GM12873 (cell line): ENCODE results near the gene ZNF672.

Source experiments
- TF ChIP-seq, protein P1 (sequence below): IDR thresholded peaks from 2 replicates; pipeline ENCODE4 v1.5.1; 2012; ENCODE audit warnings: low read depth, mild to moderate bottlenecking, moderate library complexity, low read length, control low read depth; ENCODE audit not compliant: insufficient read depth; ENCODE audit errors: missing control alignments

Gene ZNF672

DNA sequence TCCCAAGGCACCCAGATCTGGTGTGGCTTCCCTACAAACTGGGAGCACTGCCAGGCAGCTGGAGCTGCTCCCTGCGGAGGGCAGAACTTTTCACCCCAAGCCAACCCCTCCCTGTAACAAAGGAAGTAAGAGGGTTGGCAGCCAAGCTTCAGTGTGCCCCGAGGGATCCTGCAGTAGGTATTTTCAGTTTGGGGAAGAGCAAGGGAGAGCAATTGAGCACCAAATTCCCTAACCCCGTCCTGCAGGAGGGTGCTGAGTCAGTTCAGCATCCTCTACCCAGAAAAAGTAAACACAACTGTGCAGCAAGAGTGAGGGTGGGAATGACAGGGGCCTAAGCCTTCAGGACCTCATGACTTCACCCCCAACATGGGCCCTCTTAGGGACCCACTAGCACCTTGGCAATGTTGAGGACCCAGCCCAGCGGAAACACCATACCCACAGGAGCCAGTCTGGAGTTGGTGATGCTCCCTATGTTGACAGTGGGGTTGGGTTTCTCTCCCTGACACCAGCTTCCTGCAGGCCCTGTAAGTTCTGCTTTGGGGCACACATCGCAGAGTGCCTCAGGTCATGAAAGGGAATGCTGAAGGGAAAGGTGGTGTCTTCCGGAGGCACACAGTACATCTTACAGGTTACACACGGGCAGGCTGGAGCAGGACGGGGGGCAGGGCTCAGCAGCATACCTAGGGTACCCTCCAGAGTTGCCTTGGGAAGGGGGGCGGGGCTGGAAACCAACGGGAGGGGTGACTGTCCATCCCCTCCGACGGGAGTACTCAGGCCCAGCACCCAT is 27.1 kb upstream of the ZNF672 start:
- TF ChIP-seq, protein P1, sequence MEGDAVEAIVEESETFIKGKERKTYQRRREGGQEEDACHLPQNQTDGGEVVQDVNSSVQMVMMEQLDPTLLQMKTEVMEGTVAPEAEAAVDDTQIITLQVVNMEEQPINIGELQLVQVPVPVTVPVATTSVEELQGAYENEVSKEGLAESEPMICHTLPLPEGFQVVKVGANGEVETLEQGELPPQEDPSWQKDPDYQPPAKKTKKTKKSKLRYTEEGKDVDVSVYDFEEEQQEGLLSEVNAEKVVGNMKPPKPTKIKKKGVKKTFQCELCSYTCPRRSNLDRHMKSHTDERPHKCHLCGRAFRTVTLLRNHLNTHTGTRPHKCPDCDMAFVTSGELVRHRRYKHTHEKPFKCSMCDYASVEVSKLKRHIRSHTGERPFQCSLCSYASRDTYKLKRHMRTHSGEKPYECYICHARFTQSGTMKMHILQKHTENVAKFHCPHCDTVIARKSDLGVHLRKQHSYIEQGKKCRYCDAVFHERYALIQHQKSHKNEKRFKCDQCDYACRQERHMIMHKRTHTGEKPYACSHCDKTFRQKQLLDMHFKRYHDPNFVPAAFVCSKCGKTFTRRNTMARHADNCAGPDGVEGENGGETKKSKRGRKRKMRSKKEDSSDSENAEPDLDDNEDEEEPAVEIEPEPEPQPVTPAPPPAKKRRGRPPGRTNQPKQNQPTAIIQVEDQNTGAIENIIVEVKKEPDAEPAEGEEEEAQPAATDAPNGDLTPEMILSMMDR = no peak

- TF ChIP-seq, protein P1 = peak; percentile 25
Observed at GRCh38 chr1:248811514-248812490, 26.2 kb upstream of the ZNF672 start.

- TF ChIP-seq, protein P1 = no peak
Observed at GRCh38 chr1:248812736-248813425, 25.1 kb upstream of the ZNF672 start.

DNA sequence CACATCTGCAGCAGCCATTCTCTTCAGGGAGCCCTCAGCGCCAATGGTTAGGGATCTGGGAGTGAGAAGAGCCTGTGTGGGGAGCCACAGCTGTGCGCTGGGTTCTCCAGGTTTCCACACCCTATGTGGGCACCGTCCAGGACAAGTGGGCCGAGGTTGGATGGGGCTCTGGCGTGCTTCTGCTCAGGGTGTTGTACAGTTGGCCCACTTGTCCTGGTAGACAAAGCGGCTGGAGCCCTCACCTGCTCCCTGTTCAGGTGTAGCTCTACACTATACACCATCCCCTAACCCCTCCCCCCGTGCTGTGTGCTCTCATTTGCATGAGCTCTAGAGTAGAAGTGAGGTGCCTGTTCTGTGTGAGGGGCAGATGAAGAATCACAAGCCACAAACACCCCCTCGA is 24.5 kb upstream of the ZNF672 start:
- TF ChIP-seq, protein P1 = no peak

GRCh38 chr1:248814351-248814750 is 23.7 kb upstream of the ZNF672 start:
- TF ChIP-seq, protein P1 = no peak

DNA sequence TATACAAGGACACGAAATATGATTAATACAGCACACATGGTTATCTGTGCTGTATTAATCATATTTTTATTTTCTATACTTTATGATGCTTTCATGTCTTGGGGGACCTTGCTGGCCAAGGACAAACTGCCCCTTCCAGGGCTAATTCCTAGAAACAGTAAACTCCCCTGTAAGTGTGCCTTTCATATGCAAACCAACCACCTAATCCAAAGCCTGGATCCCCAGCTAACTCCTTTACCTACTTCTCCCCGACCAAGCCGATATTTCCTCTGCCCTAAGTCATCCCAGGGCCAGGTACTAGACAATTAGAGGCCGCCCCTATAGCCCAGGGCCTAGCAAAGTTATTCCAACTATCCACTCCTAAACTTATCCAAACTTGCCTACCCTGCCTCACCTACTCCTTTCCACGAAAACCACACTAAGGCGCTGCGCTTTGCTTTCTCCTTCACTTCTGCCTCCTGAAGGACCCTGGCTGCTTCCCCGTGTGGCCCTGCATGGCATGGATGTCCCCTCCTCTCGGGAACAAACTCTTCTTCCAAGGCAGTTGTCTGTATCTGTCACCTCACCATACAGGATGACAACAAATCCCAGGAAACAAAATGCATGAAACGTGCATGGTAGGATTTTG is 22.5 kb upstream of the ZNF672 start:
- TF ChIP-seq, protein P1 = no peak
